BJ (cell line): ENCODE results near the gene RAB1A. TPM values are rescaled to one million over a fixed set of nuclear protein-coding genes. Genes with fewer than 3 reads are reported as not detected.
"Not testable (repeated sequence)": the region's sequence is repeated elsewhere in the genome, so short reads cannot be mapped to it uniquely, and the experiment has no call there.

ENCODE experiments used
- CTCF ChIA-PET: fragments of 350-600 bp; formaldehyde crosslinking; extraction: SDS; loops from one replicate; lab custom pipeline; 2021; ENCODE audit warnings: antibody characterized with exemption, inconsistent platforms; lab: Yijun Ruan, JAX
- POLR2A ChIA-PET: fragments of 300-600 bp; sonication (Branson Sonifier 250); formaldehyde crosslinking; extraction: SDS; loops from one replicate; lab custom pipeline; 2021; ENCODE audit warnings: antibody characterized with exemption; lab: Charles Lee
- DNase-seq: peaks from one replicate; pipeline ENCODE4 v3.0.0-alpha.2; 2011; ENCODE audit warnings: low read depth
- H3K27me3 ChIP-seq: 2 replicates; pipeline ENCODE4 v1.6.0; 2011; ENCODE audit warnings: low read length; ENCODE audit not compliant: control insufficient read depth, insufficient read depth
- H3K36me3 ChIP-seq: 2 replicates; pipeline ENCODE4 v1.5.1; 2011; ENCODE audit warnings: low read length; ENCODE audit not compliant: control insufficient read depth, insufficient read depth
- H3K4me3 ChIP-seq: 2 replicates; pipeline ENCODE4 v1.5.1; 2011; ENCODE audit warnings: low read depth, mild to moderate bottlenecking, control low read depth, low read length
- polyA minus RNA-seq: library from RNA; depleted of rRNA, polyadenylated mRNA; stranded (reverse); fragments of >200 nt; gene quantifications from 2 replicates; pipeline ENCODE4 v1.2.3, GENCODE V29; 2011; rRNA and poly(A)+ RNA removed
- polyA plus RNA-seq: library from polyadenylated mRNA; depleted of rRNA; stranded (reverse); fragments of >200 nt; gene quantifications from 2 replicates; pipeline ENCODE4 v1.2.3, GENCODE V29; 2011; rRNA removed
- TF ChIP-seq, protein P1 (sequence below): IDR thresholded peaks from 2 replicates; pipeline ENCODE4 v1.5.1; 2011; ENCODE audit warnings: low read depth, mild to moderate bottlenecking, control low read depth, inconsistent platforms, low read length, moderate library complexity; ENCODE audit not compliant: insufficient read depth

RAB1A gene
- polyA plus RNA-seq = 90.6 and 189 TPM in 2 replicates
- 79.2 and 106 TPM in 2 replicates for polyA minus RNA-seq

DNA sequence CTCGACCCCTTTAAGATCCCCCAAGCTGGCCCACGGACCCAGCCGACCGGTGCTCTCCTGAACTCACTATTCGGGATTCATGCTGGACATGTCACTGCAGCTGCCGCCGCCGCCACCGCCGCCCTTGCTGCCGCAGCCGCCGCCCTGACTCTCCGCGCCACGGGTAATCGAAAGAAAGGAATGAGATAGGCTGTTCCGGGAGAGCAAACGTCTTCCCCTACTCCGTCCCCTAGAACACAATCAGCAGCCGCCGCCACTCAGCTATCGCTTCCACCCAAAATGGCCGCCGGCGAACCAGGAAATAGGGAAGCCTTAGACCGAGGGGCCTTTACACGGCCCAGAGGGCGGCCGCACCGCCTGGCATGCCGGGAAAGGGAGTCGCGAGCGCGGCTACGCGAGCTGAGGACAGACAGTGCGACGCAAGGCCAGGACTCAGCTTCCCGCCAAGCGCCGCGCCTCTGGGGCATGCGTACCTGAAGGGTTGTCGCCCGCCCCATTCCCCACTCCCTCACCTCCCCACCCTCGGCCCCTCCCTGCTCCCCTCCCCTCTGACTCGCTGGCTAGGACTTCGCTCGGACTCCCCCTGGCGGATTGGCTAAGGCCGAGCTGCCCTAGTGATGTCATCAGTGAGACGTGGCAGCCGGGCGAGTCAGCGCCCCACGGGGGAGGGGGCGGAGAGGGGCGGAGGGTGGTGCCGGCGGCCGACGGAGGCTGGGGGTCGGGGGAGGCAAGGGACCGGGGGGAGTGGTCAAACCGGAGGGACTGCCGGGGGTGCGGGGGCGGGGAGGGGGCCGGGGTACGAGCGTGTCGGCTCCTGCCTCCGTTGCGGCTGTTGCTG is at the start of gene RAB1A:
TSS of gene RAB1A (minus strand) at position 281 of the 838 bp plus-strand sequence. CDS start at position 90, 191 bp downstream.
- Histone ChIP-seq H3K36me3 (no peaks in the 10 kb centered on the region), H3K4me3 (peak within 1 kb of the TSS; percentile 99), H3K27me3 (no peaks in the 10 kb centered on the region; the same call in 1 of the 2 replicates)
- CTCF ChIA-PET = interaction anchor here (0.6 to 1.3 kb wide), 5 partner anchors 13 to 584 kb away, joined by 3 to 4 read pairs (median 3); no protein-coding TSS in a partner anchor
- peak; percentile 96 for DNase-seq
- TF ChIP-seq, protein P1, sequence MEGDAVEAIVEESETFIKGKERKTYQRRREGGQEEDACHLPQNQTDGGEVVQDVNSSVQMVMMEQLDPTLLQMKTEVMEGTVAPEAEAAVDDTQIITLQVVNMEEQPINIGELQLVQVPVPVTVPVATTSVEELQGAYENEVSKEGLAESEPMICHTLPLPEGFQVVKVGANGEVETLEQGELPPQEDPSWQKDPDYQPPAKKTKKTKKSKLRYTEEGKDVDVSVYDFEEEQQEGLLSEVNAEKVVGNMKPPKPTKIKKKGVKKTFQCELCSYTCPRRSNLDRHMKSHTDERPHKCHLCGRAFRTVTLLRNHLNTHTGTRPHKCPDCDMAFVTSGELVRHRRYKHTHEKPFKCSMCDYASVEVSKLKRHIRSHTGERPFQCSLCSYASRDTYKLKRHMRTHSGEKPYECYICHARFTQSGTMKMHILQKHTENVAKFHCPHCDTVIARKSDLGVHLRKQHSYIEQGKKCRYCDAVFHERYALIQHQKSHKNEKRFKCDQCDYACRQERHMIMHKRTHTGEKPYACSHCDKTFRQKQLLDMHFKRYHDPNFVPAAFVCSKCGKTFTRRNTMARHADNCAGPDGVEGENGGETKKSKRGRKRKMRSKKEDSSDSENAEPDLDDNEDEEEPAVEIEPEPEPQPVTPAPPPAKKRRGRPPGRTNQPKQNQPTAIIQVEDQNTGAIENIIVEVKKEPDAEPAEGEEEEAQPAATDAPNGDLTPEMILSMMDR = peak; percentile 62
- POLR2A ChIA-PET = no interaction called here

DNA sequence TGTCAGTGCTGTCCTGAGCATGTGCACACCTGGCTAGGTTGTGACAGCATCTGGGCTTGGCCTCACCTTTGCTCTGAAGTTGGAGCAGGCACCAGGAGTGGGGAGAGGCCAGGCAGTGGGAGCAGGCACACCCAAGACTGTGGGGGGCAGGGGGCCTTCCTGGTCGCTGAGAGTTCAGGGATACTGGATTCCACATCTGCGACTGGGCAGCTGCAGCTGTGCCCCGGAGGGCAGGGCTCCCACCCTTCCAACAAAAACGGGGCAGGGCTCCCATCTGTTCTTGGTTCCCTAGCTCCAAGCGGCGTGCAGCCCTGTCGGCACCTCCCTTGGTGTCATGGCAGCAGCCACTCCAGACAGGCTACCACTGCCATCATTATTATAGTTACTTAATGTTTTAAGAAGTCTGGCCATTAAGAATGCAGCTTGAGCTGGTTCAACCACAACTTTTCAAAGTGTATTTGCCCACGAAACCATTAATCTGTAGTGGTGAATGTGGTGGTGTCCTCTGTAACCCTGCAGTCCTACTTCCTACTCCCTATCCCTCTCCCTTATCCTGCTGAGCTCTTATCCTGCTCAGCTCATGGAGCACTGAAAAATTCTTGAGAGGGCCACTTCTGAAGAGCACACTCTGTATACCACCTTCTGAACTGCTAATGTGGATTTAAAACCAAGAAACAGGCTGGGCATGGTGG is 48.0 kb upstream of the RAB1A start:
- ChIA-PET CTCF (interaction anchor here (0.6 to 3.6 kb wide), 3 partner anchors 9 to 188 kb away, joined by 3 to 25 read pairs (median 3); no protein-coding TSS in a partner anchor), POLR2A (no interaction called here)
- no peaks in the 10 kb centered on the region for H3K36me3 ChIP-seq
- TF ChIP-seq, protein P1 = no peak
- peaks cover 2% of the 10 kb centered on the region for H3K27me3 ChIP-seq
- H3K4me3 ChIP-seq = no peak overlapping the region
- DNase-seq = no peak

- DNase-seq = no peak
Observed at GRCh38 chr2:65175894-65176530, 46.1 kb upstream of the RAB1A start.

DNA sequence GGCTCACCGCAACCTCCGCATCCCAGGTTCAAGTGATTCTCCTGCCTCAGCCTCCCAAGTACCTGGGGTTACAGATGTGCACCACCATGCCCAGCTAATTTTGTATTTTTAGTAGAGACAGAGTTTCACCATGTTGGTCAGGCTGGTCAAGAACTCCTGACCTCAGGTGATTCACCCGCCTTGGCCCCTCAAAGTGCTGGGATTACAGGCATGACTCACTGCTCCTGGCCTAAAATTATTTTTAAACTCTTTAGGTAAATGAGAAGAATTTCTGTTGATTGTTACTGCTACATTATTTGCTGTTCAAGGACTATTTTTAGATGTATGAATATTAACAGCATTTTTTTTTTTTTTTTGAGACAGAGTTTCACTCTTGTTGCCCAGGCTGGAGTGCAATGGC is 44.1 kb upstream of the RAB1A start:
- H3K4me3 ChIP-seq, POLR2A ChIA-PET, H3K27me3 ChIP-seq, CTCF ChIA-PET, H3K36me3 ChIP-seq, DNase-seq: not testable (repeated sequence)

More at GRCh38 chr2:65175894-65176530, 46.1 kb upstream of the RAB1A start:
- peaks cover 2% of the 10 kb centered on the region for H3K27me3 ChIP-seq
- TF ChIP-seq, protein P1 = no peak
- no peaks in the 10 kb centered on the region for H3K36me3 ChIP-seq
- POLR2A ChIA-PET = no interaction called here
- no peak overlapping the region for H3K4me3 ChIP-seq
- CTCF ChIA-PET = interaction anchor here (3.6 kb wide), 1 partner anchor 11 kb away, joined by 25 read pairs; no protein-coding TSS in a partner anchor

- CTCF ChIA-PET = no interaction called here
- TF ChIP-seq, protein P1 = no peak
- Histone ChIP-seq H3K36me3 (no peaks in the 10 kb centered on the region), H3K4me3 (no peak overlapping the region), H3K27me3 (peaks cover under 1% of the 10 kb centered on the region; the same call in 1 of the 2 replicates)
- DNase-seq = no peak
- POLR2A ChIA-PET = no interaction called here
Observed at GRCh38 chr2:65172994-65173790, 43.3 kb upstream of the RAB1A start.

- H3K27me3 ChIP-seq, H3K36me3 ChIP-seq, H3K4me3 ChIP-seq, DNase-seq, POLR2A ChIA-PET: not testable (repeated sequence)
- CTCF ChIA-PET = interaction anchor here (0.6 to 3.7 kb wide), 7 partner anchors 14 to 378 kb away, joined by 3 to 15 read pairs (median 4); no protein-coding TSS in a partner anchor
Observed at GRCh38 chr2:65170611-65171477, 40.9 kb upstream of the RAB1A start.
